CD4-positive, alpha-beta T cell (primary cell): ENCODE results near the gene CCNT2. TPM values are rescaled to one million over a fixed set of nuclear protein-coding genes. Genes with fewer than 3 reads are reported as not detected.

ENCODE experiments used
- ATAC-seq: fragments of 200-7000 bp; cut with Tn5 transposase; one replicate; pipeline ENCODE4 v1.10.0; 2022; ENCODE audit warnings: mild to moderate bottlenecking; ENCODE audit not compliant: poor library complexity
- CTCF ChIA-PET: fragments of 350-600 bp; sonication (Branson Sonifier 250); formaldehyde crosslinking; loops from one replicate; lab custom pipeline; 2021; ENCODE audit warnings: antibody characterized with exemption, inconsistent platforms; lab: Charles Lee
- POLR2A ChIA-PET: fragments of 350-600 bp; sonication (Branson Sonifier 250); formaldehyde crosslinking; loops from one replicate; lab custom pipeline; 2021; ENCODE audit warnings: antibody characterized with exemption, inconsistent platforms; lab: Charles Lee
- DNase-seq, 14 experiments: peaks; one replicate each; pipeline ENCODE4 v3.0.0-alpha.2; 2013 to 2020; ENCODE audit warnings: mixed read lengths in 2 of 14
- H3K27ac ChIP-seq, 2 donors: one replicate each; pipeline versions ENCODE4 v1.5.1 to v1.7.0; 2013; ENCODE audit warnings: low read length in 2 of 2, low read depth in 1 of 2, mild to moderate bottlenecking in 1 of 2
- H3K27me3 ChIP-seq, 2 experiments: 1 replicate in 1 of 2; 2 replicates in 1 of 2; pipeline versions ENCODE4 v1.6.1 to v1.7.0; 2013; ENCODE audit warnings: low read length in 2 of 2, control low read depth in 1 of 2, mild to moderate bottlenecking in 1 of 2, moderate library complexity in 1 of 2; ENCODE audit not compliant: insufficient read depth in 2 of 2, control insufficient read depth in 1 of 2
- H3K36me3 ChIP-seq: one replicate; pipeline ENCODE4 v1.6.1; 2013; ENCODE audit warnings: low read length, control low read depth; ENCODE audit not compliant: insufficient read depth
- H3K4me1 ChIP-seq: one replicate; pipeline ENCODE4 v1.6.1; 2013; ENCODE audit warnings: low read length, control low read depth; ENCODE audit not compliant: insufficient read depth
- H3K4me3 ChIP-seq: one replicate; pipeline ENCODE4 v1.5.1; 2013; ENCODE audit warnings: mild to moderate bottlenecking, low read length, moderate library complexity
- H3K9me3 ChIP-seq, 2 experiments: 1 replicate in 1 of 2; 2 replicates in 1 of 2; pipeline versions ENCODE4 v1.6.1 to v1.7.0; 2013; ENCODE audit warnings: low read length in 2 of 2, mild to moderate bottlenecking in 2 of 2, control low read depth in 1 of 2, moderate library complexity in 1 of 2; ENCODE audit not compliant: control insufficient read depth in 1 of 2, insufficient read depth in 1 of 2
- H3K27ac Mint-ChIP-seq: one replicate; pipeline ENCODE4 v1.8.0; 2020; ENCODE audit warnings: mixed read lengths
- H3K27me3 Mint-ChIP-seq: one replicate; pipeline ENCODE4 v1.8.0; 2021; ENCODE audit warnings: mixed read lengths
- H3K36me3 Mint-ChIP-seq: one replicate; pipeline ENCODE4 v1.8.0; 2021; ENCODE audit warnings: low read depth, mixed read lengths
- H3K4me1 Mint-ChIP-seq: one replicate; pipeline ENCODE4 v1.8.0; 2021; ENCODE audit warnings: low read depth, mixed read lengths
- H3K4me3 Mint-ChIP-seq: one replicate; pipeline ENCODE4 v1.8.0; 2020; ENCODE audit warnings: mild to moderate bottlenecking, mixed read lengths
- H3K9me3 Mint-ChIP-seq: one replicate; pipeline ENCODE4 v1.8.0; 2020; ENCODE audit warnings: mixed read lengths
- intact Hi-C, 2 experiments: fragments of 100-400 bp; cut with DNase I in 1 of 2; cut with micrococcal nuclease in 1 of 2; formaldehyde crosslinking; loops; one replicate each; pipeline versions ENCODE4 v1.15.1 to v1.9.0; 2023 to 2025; cut with DNase I, micrococcal nuclease
- total RNA-seq, 174 experiments: library from RNA in 2 of 174; stranded (reverse) in 2 of 174; gene quantifications; one replicate each; pipeline ENCODE4 v1.2.3 and lab custom pipeline; 2021 to 2026
- TF ChIP-seq, protein P1 (sequence below): fragments of 200-600 bp; IDR thresholded peaks from one replicate; pipeline ENCODE4 v1.8.0; 2022; ENCODE audit warnings: antibody characterized with exemption, mild to moderate bottlenecking

CCNT2 gene
- total RNA-seq, 2 experiments from 2014 or later = 62.1 to 67.5 TPM

DNA sequence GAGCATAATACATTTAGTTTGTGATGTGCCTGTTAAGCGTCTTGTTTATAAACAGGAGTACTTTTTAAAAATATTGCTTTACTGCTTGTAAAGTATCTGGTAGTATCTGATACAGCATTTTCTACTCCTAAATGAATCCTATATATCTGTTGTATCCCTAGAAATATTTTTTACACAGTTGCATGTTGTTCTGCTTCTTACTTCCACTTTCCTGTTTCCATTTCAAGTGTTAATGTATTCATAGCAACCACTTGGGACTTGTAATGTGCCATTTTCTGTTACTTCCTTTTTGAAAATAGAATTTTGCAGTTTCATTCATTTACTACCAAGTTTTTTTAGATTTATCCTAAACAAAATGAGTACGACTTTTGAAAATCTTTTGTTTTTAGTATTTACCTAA lies 24.9 kb downstream of the CCNT2 start:
- ChIA-PET POLR2A (no interaction called here), CTCF (no interaction called here)
- peak in 1 of 14 experiments; percentile 7 for DNase-seq
- Histone ChIP-seq H3K4me3 (no peak overlapping the region), H3K4me1 (no peaks in the 10 kb centered on the region), H3K27ac (no peak overlapping the region), H3K9me3 (no peaks in the 10 kb centered on the region), H3K36me3 (peaks cover 78% of the 10 kb centered on the region), H3K27me3 (no peaks in the 10 kb centered on the region)
- intact Hi-C loops = no loop called here
- no peak overlapping the region for H3K27ac Mint-ChIP-seq
- no peaks in the 10 kb centered on the region for H3K27me3 Mint-ChIP-seq
- TF ChIP-seq, protein P1, sequence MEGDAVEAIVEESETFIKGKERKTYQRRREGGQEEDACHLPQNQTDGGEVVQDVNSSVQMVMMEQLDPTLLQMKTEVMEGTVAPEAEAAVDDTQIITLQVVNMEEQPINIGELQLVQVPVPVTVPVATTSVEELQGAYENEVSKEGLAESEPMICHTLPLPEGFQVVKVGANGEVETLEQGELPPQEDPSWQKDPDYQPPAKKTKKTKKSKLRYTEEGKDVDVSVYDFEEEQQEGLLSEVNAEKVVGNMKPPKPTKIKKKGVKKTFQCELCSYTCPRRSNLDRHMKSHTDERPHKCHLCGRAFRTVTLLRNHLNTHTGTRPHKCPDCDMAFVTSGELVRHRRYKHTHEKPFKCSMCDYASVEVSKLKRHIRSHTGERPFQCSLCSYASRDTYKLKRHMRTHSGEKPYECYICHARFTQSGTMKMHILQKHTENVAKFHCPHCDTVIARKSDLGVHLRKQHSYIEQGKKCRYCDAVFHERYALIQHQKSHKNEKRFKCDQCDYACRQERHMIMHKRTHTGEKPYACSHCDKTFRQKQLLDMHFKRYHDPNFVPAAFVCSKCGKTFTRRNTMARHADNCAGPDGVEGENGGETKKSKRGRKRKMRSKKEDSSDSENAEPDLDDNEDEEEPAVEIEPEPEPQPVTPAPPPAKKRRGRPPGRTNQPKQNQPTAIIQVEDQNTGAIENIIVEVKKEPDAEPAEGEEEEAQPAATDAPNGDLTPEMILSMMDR = no peak
- H3K9me3 Mint-ChIP-seq = no peaks in the 10 kb centered on the region
- H3K4me1 Mint-ChIP-seq = peaks cover 34% of the 10 kb centered on the region
- no peak for ATAC-seq
- H3K4me3 Mint-ChIP-seq = no peak overlapping the region
- peaks cover 78% of the 10 kb centered on the region for H3K36me3 Mint-ChIP-seq

DNA sequence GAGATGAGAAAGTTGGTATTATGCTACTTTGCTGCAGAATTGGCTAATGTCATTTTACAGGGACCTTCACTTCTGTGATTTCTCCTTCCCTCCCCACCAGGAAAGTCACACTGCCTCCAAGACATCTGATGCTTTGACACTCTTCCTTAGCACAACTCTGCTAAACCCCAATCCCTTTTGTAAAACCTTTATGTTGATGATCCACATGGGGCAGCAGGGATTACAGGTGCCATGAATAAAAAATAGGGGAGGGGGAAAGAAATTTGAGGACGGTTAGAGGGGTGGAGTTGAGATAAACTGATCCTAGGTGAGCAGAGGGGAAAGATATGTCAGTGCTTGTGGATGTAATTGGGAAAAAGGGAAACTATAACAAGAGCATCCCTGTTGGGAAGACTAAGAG lies 26.4 kb downstream of the CCNT2 start:
- Histone ChIP-seq H3K9me3 (no peaks in the 10 kb centered on the region), H3K36me3 (peaks cover 72% of the 10 kb centered on the region), H3K4me1 (no peaks in the 10 kb centered on the region), H3K27me3 (no peaks in the 10 kb centered on the region), H3K27ac (no peak overlapping the region), H3K4me3 (no peak overlapping the region)
- ATAC-seq = no peak
- no peaks in the 10 kb centered on the region for H3K9me3 Mint-ChIP-seq
- H3K36me3 Mint-ChIP-seq = peaks cover 80% of the 10 kb centered on the region
- H3K4me1 Mint-ChIP-seq = peaks cover 45% of the 10 kb centered on the region
- DNase-seq = no peak
- TF ChIP-seq, protein P1 = no peak
- ChIA-PET CTCF (no interaction called here), POLR2A (no interaction called here)
- intact Hi-C loops = no loop called here
- peak overlapping the region; percentile 10 for H3K27ac Mint-ChIP-seq
- H3K27me3 Mint-ChIP-seq = no peaks in the 10 kb centered on the region
- no peak overlapping the region for H3K4me3 Mint-ChIP-seq

DNA sequence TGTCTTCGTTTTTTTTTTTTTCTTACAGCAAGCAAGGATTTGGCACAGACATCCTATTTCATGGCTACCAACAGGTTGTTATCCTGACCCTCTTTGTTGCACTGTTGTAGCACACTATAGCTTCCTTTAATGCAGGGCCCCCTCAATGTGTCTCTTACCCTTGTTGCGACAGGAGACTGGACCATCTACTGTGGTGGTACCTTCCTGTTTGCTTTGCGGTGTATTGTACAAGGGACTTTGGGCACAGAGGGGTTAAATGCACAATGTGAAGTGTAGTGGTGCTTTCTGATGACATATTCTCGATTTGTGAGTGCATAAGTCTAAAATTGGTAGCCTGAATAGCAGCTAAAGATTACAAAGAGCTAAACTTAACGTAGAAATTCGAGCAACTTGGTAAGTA lies 27.5 kb downstream of the CCNT2 start:
- peaks cover 83% of the 10 kb centered on the region for H3K36me3 Mint-ChIP-seq
- POLR2A ChIA-PET = no interaction called here
- H3K9me3 Mint-ChIP-seq = no peaks in the 10 kb centered on the region
- H3K27me3 Mint-ChIP-seq = no peaks in the 10 kb centered on the region
- ATAC-seq (no peak), DNase-seq (no peak)
- no peaks in the 10 kb centered on the region for H3K27me3 ChIP-seq
- H3K4me1 ChIP-seq = no peaks in the 10 kb centered on the region
- intact Hi-C loops = no loop called here
- H3K27ac ChIP-seq = no peak overlapping the region
- no peak overlapping the region for H3K27ac Mint-ChIP-seq
- H3K36me3 ChIP-seq = peaks cover 73% of the 10 kb centered on the region
- H3K9me3 ChIP-seq = no peaks in the 10 kb centered on the region
- H3K4me3 ChIP-seq = no peak overlapping the region
- TF ChIP-seq, protein P1 = no peak
- no peak overlapping the region for H3K4me3 Mint-ChIP-seq
- H3K4me1 Mint-ChIP-seq = peaks cover 43% of the 10 kb centered on the region
- CTCF ChIA-PET = no interaction called here
